HG03060 (cell line): Measurements from ENCODE around the gene BAHCC1.

Experiments
- ATAC-seq: cut with Tn5 transposase; IDR thresholded peaks from one replicate; pipeline ENCODE4 v1.9.1; 2021; ENCODE audit warnings: low read depth, moderate number of reproducible peaks; ENCODE audit not compliant: unreplicated experiment

Gene BAHCC1

GRCh38 chr17:81471818-81472456 is 76.7 kb downstream of the BAHCC1 start:
- ATAC-seq = no peak

GRCh38 chr17:81473019-81473418 is 77.8 kb downstream of the BAHCC1 start:
- ATAC-seq = no peak

- ATAC-seq = no peak
These were observed 79.7 kb downstream of the BAHCC1 start for GRCh38 chr17:81474958-81475357.

DNA sequence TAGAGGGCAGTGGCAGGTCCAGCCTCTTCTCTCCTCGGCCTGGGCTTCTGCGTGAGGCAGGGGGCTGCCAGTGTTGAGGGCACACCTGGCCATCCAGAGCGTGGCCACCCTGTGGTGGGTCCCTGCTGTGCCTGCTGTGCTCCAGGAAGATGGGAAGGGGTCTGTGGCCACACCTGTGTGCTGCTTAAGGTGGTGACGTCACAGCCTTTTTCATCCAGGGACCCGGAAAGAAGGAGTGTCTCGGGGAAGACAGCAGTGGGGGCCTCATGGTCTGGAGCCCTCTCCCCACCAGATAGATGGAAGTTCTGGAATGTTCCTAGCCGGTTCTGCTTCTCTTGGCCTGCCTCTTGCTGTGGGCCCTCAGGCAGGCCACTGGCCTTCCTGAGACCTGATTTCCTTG is 80.8 kb downstream of the BAHCC1 start:
- ATAC-seq = no peak

- no peak for ATAC-seq
These were observed 81.4 kb downstream of the BAHCC1 start for GRCh38 chr17:81476635-81477034.

DNA sequence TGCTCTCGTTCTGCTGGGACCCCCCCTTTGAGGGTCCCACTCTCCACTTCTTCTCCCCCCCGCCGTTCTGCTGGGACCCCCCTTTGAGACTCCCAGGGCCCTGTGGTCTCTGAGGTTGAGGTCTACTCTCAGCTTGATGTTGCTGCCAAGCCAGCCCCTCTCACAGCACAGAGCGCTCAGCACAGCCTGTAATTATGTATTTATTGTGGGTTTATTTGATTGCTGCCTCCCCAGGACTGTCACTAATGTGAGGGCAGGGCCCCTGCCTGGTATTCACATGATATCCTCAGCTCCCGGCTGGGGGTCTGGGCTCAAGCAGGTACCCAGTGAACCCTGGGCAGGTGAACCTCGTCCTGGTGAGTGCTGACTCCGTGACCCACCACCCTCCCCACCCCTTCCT is 81.9 kb downstream of the BAHCC1 start:
- ATAC-seq = no peak

DNA sequence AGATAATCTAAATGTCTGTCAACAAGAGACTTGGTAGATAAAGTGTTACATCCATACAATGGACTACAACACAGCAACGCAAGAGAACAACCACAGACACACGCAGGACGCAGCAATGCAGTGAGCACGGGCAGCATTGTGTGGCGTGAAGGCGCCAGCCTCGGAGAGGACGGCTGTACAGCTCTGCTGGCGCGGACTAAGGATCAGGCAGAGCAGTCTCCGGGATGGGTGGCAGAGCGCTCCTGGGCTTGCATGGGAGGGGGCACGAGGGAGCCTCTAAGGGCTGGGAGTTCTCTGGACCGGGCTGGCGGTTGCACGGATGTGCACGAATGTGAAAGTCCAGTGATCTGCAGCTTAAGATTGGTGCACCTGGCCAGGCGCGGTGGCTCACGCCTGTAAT is 82.9 kb downstream of the BAHCC1 start:
- no peak for ATAC-seq

- ATAC-seq = no peak
These were observed 84.2 kb downstream of the BAHCC1 start for GRCh38 chr17:81479175-81480071.

DNA sequence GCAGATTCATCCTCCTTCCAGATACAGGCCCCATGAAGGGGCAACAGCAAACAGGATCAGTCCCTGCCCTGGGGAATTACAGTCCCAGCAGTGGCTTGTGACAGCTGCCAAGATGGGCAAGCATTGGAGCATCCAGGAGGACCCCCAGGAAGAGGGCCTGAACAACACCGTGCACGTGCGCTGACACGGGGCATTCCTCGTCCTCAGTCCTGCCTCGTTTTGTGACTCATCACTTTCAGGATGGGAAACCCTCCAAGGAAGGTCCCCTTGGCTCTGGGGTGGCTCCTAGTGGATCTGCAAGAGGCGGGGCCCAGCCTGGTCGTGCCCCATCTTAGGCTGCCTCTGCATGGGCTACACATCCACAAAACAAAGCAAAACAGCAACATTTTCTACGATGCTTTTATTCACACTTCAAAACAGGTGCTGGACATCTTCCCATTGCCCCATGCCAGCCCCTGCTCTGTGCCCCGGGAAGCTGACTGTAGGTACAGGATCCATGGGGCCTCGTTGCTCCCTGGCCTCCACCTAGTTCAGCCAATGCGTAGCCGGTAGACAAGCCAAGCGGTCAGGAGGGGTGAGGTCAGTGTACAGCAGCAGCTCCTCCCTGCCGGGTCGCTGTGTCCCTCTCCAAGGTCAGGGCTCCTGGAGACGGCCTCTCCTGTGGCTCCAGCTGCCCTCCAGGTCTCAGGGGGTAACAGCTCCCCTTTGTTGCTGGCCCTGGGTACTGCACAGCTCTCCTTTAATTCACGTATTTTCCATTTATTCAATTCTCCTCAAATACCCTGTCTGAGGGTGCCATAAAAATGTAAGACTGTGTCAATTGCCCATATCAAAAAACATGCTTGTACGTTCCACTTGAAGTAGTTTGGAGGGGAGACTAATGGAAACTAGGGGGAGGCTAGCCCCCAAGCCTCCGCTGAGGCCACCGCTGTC is 85.1 kb downstream of the BAHCC1 start:
- ATAC-seq = no peak

- no peak for ATAC-seq
These were observed 86.0 kb downstream of the BAHCC1 start for GRCh38 chr17:81481073-81481799.

- no peak for ATAC-seq
These were observed 86.7 kb downstream of the BAHCC1 start for GRCh38 chr17:81481815-81482505.

GRCh38 chr17:81482673-81483072 is 87.4 kb downstream of the BAHCC1 start:
- ATAC-seq = no peak

GRCh38 chr17:81483085-81483861 is 88.0 kb downstream of the BAHCC1 start:
- ATAC-seq = no peak

DNA sequence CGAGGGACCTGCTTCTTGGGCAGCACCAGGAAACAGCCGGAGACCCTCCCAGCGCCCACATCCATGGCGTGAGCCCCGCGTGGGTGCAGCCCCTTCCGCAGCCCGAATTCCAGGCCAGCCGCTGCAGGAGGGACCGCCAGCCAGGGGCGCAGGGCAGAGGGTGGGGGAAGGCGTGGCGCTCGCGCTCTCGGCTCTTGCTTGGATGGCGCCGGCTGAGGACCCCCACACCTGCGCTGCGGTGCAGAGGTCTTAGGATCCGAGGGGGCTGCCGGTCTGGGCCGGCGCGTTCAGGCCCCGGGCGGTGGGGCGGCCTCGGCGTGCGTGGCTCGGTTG is 88.6 kb downstream of the BAHCC1 start:
- no peak for ATAC-seq

GRCh38 chr17:81484195-81484979 is 89.1 kb downstream of the BAHCC1 start:
- ATAC-seq = no peak

DNA sequence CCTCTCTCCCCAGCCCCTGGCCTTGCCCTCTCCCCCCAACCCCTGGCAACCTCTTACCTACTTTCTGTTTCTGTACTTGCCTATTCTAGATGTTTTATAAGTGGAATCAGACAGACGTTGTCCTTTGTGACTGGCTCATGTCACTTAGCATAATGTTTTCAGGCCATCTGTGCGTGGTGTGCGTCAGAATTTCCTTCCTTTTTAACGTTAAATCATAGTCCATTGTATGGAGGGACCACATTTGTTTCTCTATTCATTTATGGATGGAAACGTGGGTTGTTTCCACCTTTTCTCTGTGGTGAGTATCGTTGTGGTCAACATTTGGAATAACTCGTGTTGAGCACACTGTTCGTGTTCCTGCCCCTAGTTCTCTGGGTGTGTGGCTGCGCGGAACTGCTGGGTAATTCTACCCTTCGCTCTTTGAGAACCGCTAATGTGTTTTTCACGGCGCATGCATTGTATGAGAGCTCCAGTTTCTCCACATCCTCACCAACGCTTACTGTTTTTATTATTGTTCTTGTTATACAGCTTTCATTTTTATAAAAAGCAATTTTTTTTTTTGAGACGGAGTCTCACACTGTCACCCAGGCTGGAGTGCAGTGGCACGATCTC is 91.0 kb downstream of the BAHCC1 start:
- no peak for ATAC-seq

GRCh38 chr17:81487089-81487486 is 91.8 kb downstream of the BAHCC1 start:
- ATAC-seq = no peak
